Naive thymus-derived CD4-positive, alpha-beta T cell (primary cell): ENCODE data around the gene EPM2A. TPM values are rescaled to one million over a fixed set of nuclear protein-coding genes. Genes with fewer than 3 reads are reported as not detected.

ENCODE experiments used
- ATAC-seq: fragments of 150-1000 bp; cut with Tn5 transposase; 2 replicates; pipeline ENCODE4 v1.10.0; 2021; ENCODE audit warnings: mild to moderate bottlenecking, moderate library complexity
- CTCF ChIA-PET: fragments of 350-600 bp; sonication (Branson Sonifier 250); formaldehyde crosslinking; loops from one replicate; lab custom pipeline; 2021; ENCODE audit warnings: antibody characterized with exemption; lab: Charles Lee
- POLR2A ChIA-PET: fragments of 350-600 bp; sonication (Branson Sonifier 250); formaldehyde crosslinking; loops from one replicate; lab custom pipeline; 2021; ENCODE audit warnings: antibody characterized with exemption, inconsistent platforms; lab: Charles Lee
- DNase-seq, 9 donors: peaks; one replicate each; pipeline versions ENCODE4 v3.0.0 to v3.0.0-alpha.2; 2020 to 2022; ENCODE audit warnings: mixed read lengths in 1 of 9
- H3K27ac ChIP-seq: one replicate; pipeline ENCODE4 v1.7.0; 2013; ENCODE audit warnings: mild to moderate bottlenecking, low read depth, low read length, moderate library complexity
- H3K27me3 ChIP-seq, 2 donors: one replicate each; pipeline ENCODE4 v1.7.0; 2013; ENCODE audit warnings: low read length in 2 of 2, mild to moderate bottlenecking in 2 of 2, moderate library complexity in 2 of 2; ENCODE audit not compliant: control insufficient read depth in 2 of 2, insufficient read depth in 2 of 2
- H3K36me3 ChIP-seq, 3 experiments: 1 replicate in 2 of 3; 2 replicates in 1 of 3; pipeline ENCODE4 v1.7.0; 2013; ENCODE audit warnings: low read length in 3 of 3, mild to moderate bottlenecking in 3 of 3, moderate library complexity in 1 of 3; ENCODE audit not compliant: insufficient read depth in 3 of 3, control insufficient read depth in 2 of 3
- H3K4me1 ChIP-seq, 2 donors: one replicate each; pipeline ENCODE4 v1.7.0; 2013; ENCODE audit warnings: low read length in 2 of 2, mild to moderate bottlenecking in 2 of 2, moderate library complexity in 1 of 2; ENCODE audit not compliant: control insufficient read depth in 2 of 2, insufficient read depth in 2 of 2
- H3K4me3 ChIP-seq: 2 replicates; pipeline ENCODE4 v1.7.0; 2013; ENCODE audit warnings: mild to moderate bottlenecking, low read length
- H3K9me3 ChIP-seq, 3 experiments: 1 replicate in 2 of 3; 2 replicates in 1 of 3; pipeline ENCODE4 v1.7.0; 2013; ENCODE audit warnings: low read length in 3 of 3; ENCODE audit not compliant: control insufficient read depth in 2 of 3
- H3K27ac Mint-ChIP-seq, 9 donors: one replicate each; pipeline ENCODE4 v1.8.0; 2020 to 2022; ENCODE audit warnings: mixed read lengths in 9 of 9, mild to moderate bottlenecking in 8 of 9, moderate library complexity in 5 of 9, inconsistent platforms in 2 of 9
- H3K27me3 Mint-ChIP-seq, 5 donors: one replicate each; pipeline ENCODE4 v1.8.0; 2021 to 2022; ENCODE audit warnings: mixed read lengths in 5 of 5, mild to moderate bottlenecking in 1 of 5
- H3K36me3 Mint-ChIP-seq, 5 donors: one replicate each; pipeline ENCODE4 v1.8.0; 2020 to 2022; ENCODE audit warnings: mixed read lengths in 5 of 5, mild to moderate bottlenecking in 3 of 5, inconsistent platforms in 1 of 5
- H3K4me1 Mint-ChIP-seq, 7 donors: one replicate each; pipeline ENCODE4 v1.8.0; 2020 to 2022; ENCODE audit warnings: mixed read lengths in 7 of 7, mild to moderate bottlenecking in 3 of 7, inconsistent platforms in 1 of 7
- H3K4me3 Mint-ChIP-seq, 10 donors: one replicate each; pipeline ENCODE4 v1.8.0; 2020 to 2022; ENCODE audit warnings: mild to moderate bottlenecking in 10 of 10, mixed read lengths in 10 of 10, moderate library complexity in 6 of 10, inconsistent platforms in 2 of 10
- H3K9me3 Mint-ChIP-seq, 11 donors: one replicate each; pipeline ENCODE4 v1.8.0; 2020 to 2022; ENCODE audit warnings: mixed read lengths in 11 of 11, mild to moderate bottlenecking in 4 of 11, inconsistent platforms in 1 of 11, moderate library complexity in 1 of 11
- intact Hi-C, 2 donors: fragments of 100-400 bp; cut with micrococcal nuclease; formaldehyde crosslinking; loops; one replicate each; pipeline ENCODE4 v1.15.1; 2023
- polyA plus RNA-seq, 2 donors: library from polyadenylated mRNA; unstranded; fragments of 300-500 nt; fragmentation: Illumina TruSeq; gene quantifications; one replicate each; pipeline ENCODE4 v1.2.3, GENCODE V29; 2021
- total RNA-seq, 6 experiments: library from RNA in 5 of 6; stranded (reverse) in 5 of 6; gene quantifications; 1 replicate in 5 of 6; 2 replicates in 1 of 6; pipeline ENCODE4 v1.2.3 and lab custom pipeline; 2021 to 2026

EPM2A gene
- total and polyA plus RNA-seq, 7 experiments from 2014 or later, result 3.7 to 18.0 (median 11.6) TPM

DNA sequence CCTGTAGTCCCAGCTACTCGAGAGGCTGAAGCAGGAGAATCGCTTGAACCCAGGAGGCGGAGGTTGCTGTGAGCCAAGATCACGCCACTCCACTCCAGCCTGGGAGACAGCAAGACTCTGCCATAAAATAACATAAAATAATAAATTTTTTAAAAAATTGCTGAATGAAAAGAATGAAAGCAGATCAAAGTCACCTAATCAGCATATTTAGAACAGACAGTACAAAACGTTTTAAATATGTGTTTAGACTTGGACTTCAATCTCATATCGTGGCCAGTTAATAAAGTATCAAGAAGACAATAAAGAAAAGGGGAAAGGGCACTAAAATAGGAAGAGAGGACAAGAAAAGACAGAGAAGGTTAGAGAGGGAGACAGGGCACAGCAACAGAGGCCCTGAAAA lies 74.6 kb downstream of the EPM2A start:
- Mint-ChIP-seq H3K27me3 (no peaks in the 10 kb centered on the region), H3K4me3 (no peak overlapping the region), H3K27ac (peak overlapping the region in 1 of 9 donors; percentile 5), H3K36me3 (peaks cover 0 to 28% (median 17%) of the 10 kb centered on the region in 5 donors), H3K4me1 (peaks cover 0 to 1% (median 0%) of the 10 kb centered on the region in 7 donors), H3K9me3 (peaks cover 0 to 5% (median 0%) of the 10 kb centered on the region in 11 donors)
- H3K9me3 ChIP-seq, result no peaks in the 10 kb centered on the region
- H3K4me3 ChIP-seq, result no peak overlapping the region
- H3K36me3 ChIP-seq, result no peaks in the 10 kb centered on the region
- no peak overlapping the region for H3K27ac ChIP-seq
- CTCF ChIA-PET, result interaction anchor here (1.0 kb wide), 1 partner anchor 10 kb away, joined by 3 read pairs; no protein-coding TSS in a partner anchor
- POLR2A ChIA-PET, result no interaction called here
- DNase-seq, result no peak
- intact Hi-C loops, result no loop called here
- H3K27me3 ChIP-seq, result no peaks in the 10 kb centered on the region
- no peaks in the 10 kb centered on the region for H3K4me1 ChIP-seq
- ATAC-seq, result no peak

DNA sequence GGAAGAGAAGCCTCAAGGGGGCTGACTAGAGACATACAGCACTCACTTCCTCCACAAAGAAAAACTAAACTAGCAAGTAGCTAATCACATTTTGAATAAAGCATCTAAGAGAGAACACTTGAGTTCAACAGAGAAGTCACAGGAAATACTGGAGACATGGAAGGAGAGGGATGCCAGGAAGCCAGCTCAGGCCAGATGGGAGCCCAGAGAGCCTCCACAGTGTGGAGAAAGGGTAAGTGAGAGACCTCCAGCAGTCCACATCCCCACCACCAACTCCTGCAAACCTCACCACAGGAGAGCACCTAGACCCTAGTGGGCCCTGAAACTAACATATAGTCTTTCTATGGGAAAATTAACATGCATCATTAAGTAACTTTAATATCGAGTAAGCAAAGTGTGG lies 79.2 kb downstream of the EPM2A start:
- Mint-ChIP-seq H3K27ac (no peak overlapping the region), H3K9me3 (no peaks in the 10 kb centered on the region), H3K36me3 (peaks cover 0 to 28% (median 9%) of the 10 kb centered on the region in 5 donors), H3K27me3 (no peaks in the 10 kb centered on the region), H3K4me1 (peaks cover 0 to 1% (median 0%) of the 10 kb centered on the region in 7 donors), H3K4me3 (no peak overlapping the region)
- Histone ChIP-seq H3K4me1 (no peaks in the 10 kb centered on the region), H3K9me3 (no peaks in the 10 kb centered on the region), H3K27ac (no peak overlapping the region), H3K36me3 (no peaks in the 10 kb centered on the region), H3K4me3 (no peak overlapping the region), H3K27me3 (no peaks in the 10 kb centered on the region)
- ChIA-PET POLR2A (no interaction called here), CTCF (no interaction called here)
- intact Hi-C loops, result no loop called here
- no peak for DNase-seq
- ATAC-seq, result no peak

DNA sequence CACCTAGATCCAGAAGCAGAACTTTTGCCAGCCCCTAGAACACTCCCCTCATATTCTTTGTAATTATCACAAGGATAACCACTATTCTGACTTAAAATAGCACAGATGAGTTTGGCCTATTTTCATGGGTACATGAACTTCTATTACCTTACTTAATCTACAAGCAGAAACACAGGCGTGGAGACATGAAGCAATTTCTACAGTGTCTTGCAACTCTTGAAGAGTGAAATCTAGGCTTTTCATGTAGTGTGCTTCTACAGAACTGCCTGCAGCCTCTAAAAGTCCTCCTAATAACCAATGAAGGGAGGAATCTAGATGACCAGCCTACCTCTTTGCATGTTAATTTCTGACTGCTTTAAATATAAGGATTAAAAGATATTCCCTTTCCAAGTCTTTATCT lies 82.7 kb downstream of the EPM2A start:
- ChIA-PET POLR2A (no interaction called here), CTCF (no interaction called here)
- no peak overlapping the region for H3K27ac ChIP-seq
- ATAC-seq (no peak), DNase-seq (no peak)
- no peak overlapping the region for H3K27ac Mint-ChIP-seq
- H3K36me3 ChIP-seq, result no peaks in the 10 kb centered on the region
- H3K27me3 ChIP-seq, result no peaks in the 10 kb centered on the region
- peaks cover 0 to 32% (median 9%) of the 10 kb centered on the region in 5 donors for H3K36me3 Mint-ChIP-seq
- H3K4me3 ChIP-seq, result no peak overlapping the region
- H3K9me3 ChIP-seq, result no peaks in the 10 kb centered on the region
- H3K9me3 Mint-ChIP-seq, result no peaks in the 10 kb centered on the region
- no peaks in the 10 kb centered on the region for H3K4me1 Mint-ChIP-seq
- intact Hi-C loops, result no loop called here
- H3K27me3 Mint-ChIP-seq, result no peaks in the 10 kb centered on the region
- H3K4me1 ChIP-seq, result no peaks in the 10 kb centered on the region
- no peak overlapping the region for H3K4me3 Mint-ChIP-seq

DNA sequence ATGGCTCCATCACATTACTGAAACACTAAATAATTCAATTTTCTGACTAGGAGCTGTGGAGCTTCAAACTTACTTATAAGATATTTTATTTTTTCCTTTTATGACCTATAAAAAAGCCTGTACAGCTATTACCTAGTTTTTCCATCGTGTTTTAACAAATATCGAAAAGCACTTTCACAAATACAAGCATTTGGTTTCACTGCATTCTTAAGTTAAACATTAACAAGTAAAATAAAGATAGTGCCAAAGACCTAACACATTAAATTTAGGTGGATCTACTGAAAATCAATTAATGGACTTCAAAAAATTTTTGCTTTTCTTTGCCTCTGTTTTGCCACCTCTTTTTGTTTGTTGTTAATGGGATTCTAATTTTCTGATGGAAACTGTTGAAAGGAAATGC lies 83.3 kb downstream of the EPM2A start:
- ChIA-PET CTCF (no interaction called here), POLR2A (no interaction called here)
- intact Hi-C loops, result no loop called here

DNA sequence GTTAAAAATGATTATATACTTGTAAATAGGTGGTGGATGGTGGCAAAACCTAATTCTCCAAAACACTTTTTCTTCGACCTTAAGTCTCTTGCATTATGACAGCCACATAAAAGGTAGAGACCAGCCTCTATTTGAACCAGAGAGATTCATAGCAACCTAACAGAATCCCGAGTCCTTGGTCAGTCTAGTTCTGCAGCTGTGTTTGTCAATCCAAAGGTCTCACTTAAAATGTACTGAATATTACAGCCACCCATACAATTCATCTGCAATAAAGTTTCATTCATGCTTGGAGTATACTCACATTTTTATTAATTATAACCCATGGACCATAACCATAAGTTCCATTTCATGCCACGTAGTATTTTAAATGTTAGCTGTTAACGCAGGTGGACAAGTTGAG lies 87.2 kb downstream of the EPM2A start:
- no peaks in the 10 kb centered on the region for H3K9me3 Mint-ChIP-seq
- H3K4me1 ChIP-seq, result no peaks in the 10 kb centered on the region
- ChIA-PET CTCF (no interaction called here), POLR2A (no interaction called here)
- no peak overlapping the region for H3K27ac Mint-ChIP-seq
- no peak overlapping the region for H3K4me3 Mint-ChIP-seq
- H3K36me3 ChIP-seq, result no peaks in the 10 kb centered on the region
- H3K9me3 ChIP-seq, result no peaks in the 10 kb centered on the region
- no peaks in the 10 kb centered on the region for H3K4me1 Mint-ChIP-seq
- H3K27me3 Mint-ChIP-seq, result no peaks in the 10 kb centered on the region
- H3K27ac ChIP-seq, result no peak overlapping the region
- H3K36me3 Mint-ChIP-seq, result peaks cover 0 to 20% (median 10%) of the 10 kb centered on the region in 5 donors
- intact Hi-C loops, result no loop called here
- ATAC-seq (no peak), DNase-seq (no peak)
- H3K4me3 ChIP-seq, result no peak overlapping the region
- H3K27me3 ChIP-seq, result no peaks in the 10 kb centered on the region

More for the DNA sequence above, 83.3 kb downstream of the EPM2A start:
- Mint-ChIP-seq H3K27me3 (no peaks in the 10 kb centered on the region), H3K36me3 (peaks cover 0 to 36% (median 9%) of the 10 kb centered on the region in 5 donors), H3K4me1 (no peaks in the 10 kb centered on the region), H3K27ac (no peak overlapping the region), H3K9me3 (no peaks in the 10 kb centered on the region), H3K4me3 (no peak overlapping the region)
- no peak for DNase-seq
- Histone ChIP-seq H3K9me3 (no peaks in the 10 kb centered on the region), H3K27me3 (no peaks in the 10 kb centered on the region), H3K36me3 (no peaks in the 10 kb centered on the region), H3K4me1 (no peaks in the 10 kb centered on the region), H3K4me3 (no peak overlapping the region), H3K27ac (no peak overlapping the region)
- ATAC-seq, result no peak

DNA sequence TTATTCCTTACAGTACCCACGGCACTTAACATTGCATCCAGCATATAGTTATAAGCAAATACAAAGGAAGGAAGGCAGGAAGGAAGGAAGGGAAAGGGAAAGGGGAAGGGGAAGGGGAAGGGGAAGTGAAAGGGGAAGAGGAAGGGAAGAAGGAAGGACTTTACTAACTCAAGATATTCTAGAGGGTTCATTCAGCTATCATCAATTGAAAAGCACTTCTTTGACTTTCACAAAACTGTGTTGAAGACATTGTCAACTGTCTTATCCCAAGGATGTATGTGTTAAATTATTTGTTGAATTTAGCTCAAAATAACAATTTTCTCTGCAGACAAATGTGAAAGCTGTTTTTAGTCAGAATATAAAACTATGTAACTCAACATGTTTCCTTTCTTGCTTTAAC lies 87.7 kb downstream of the EPM2A start:
- Mint-ChIP-seq H3K27me3 (no peaks in the 10 kb centered on the region), H3K4me1 (no peaks in the 10 kb centered on the region), H3K27ac (no peak overlapping the region), H3K36me3 (peaks cover 0 to 18% (median 10%) of the 10 kb centered on the region in 5 donors), H3K4me3 (no peak overlapping the region), H3K9me3 (no peaks in the 10 kb centered on the region)
- H3K9me3 ChIP-seq, result no peaks in the 10 kb centered on the region
- DNase-seq, result no peak
- intact Hi-C loops, result no loop called here
- no peaks in the 10 kb centered on the region for H3K36me3 ChIP-seq
- ChIA-PET POLR2A (no interaction called here), CTCF (no interaction called here)
- no peak for ATAC-seq
- no peak overlapping the region for H3K4me3 ChIP-seq
- H3K27me3 ChIP-seq, result no peaks in the 10 kb centered on the region
- H3K4me1 ChIP-seq, result no peaks in the 10 kb centered on the region
- no peak overlapping the region for H3K27ac ChIP-seq

DNA sequence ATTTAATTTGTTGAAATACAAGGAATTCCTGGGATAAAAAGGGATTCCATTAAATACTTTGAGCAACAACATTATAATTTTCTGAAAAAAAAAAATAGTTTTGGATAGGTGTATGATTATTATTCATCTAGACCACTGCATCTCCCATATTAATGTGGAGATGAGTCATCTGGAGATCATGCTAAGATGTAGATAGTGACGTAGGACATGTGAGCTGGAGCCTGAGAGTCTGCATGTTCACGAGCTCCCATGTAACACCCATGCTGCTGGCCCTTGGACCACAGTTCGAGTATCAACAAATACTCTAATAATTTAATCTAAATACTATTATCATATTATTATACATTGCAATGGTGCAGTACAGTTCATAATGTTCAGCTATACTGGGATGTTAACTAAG lies 91.6 kb downstream of the EPM2A start:
- H3K4me3 Mint-ChIP-seq, result no peak overlapping the region
- H3K4me3 ChIP-seq, result no peak overlapping the region
- no peaks in the 10 kb centered on the region for H3K27me3 Mint-ChIP-seq
- ATAC-seq (no peak), DNase-seq (no peak)
- H3K36me3 ChIP-seq, result no peaks in the 10 kb centered on the region
- no peaks in the 10 kb centered on the region for H3K9me3 ChIP-seq
- no peak overlapping the region for H3K27ac Mint-ChIP-seq
- intact Hi-C loops, result no loop called here
- no peaks in the 10 kb centered on the region for H3K27me3 ChIP-seq
- peaks cover 0 to 17% (median 10%) of the 10 kb centered on the region in 5 donors for H3K36me3 Mint-ChIP-seq
- H3K4me1 Mint-ChIP-seq, result no peaks in the 10 kb centered on the region
- POLR2A ChIA-PET, result no interaction called here
- H3K4me1 ChIP-seq, result no peaks in the 10 kb centered on the region
- H3K27ac ChIP-seq, result no peak overlapping the region
- CTCF ChIA-PET, result interaction anchor here (0.6 kb wide), 1 partner anchor 1644 kb away, joined by 4 read pairs; no protein-coding TSS in a partner anchor
- H3K9me3 Mint-ChIP-seq, result no peaks in the 10 kb centered on the region
